GM18868 (cell line): Measurements from ENCODE around the gene STAB1.

Experiments
- ATAC-seq: cut with Tn5 transposase; IDR thresholded peaks from one replicate; pipeline ENCODE4 v1.9.1; 2021; ENCODE audit warnings: mild to moderate bottlenecking, moderate library complexity; ENCODE audit not compliant: unreplicated experiment

The STAB1 gene

DNA sequence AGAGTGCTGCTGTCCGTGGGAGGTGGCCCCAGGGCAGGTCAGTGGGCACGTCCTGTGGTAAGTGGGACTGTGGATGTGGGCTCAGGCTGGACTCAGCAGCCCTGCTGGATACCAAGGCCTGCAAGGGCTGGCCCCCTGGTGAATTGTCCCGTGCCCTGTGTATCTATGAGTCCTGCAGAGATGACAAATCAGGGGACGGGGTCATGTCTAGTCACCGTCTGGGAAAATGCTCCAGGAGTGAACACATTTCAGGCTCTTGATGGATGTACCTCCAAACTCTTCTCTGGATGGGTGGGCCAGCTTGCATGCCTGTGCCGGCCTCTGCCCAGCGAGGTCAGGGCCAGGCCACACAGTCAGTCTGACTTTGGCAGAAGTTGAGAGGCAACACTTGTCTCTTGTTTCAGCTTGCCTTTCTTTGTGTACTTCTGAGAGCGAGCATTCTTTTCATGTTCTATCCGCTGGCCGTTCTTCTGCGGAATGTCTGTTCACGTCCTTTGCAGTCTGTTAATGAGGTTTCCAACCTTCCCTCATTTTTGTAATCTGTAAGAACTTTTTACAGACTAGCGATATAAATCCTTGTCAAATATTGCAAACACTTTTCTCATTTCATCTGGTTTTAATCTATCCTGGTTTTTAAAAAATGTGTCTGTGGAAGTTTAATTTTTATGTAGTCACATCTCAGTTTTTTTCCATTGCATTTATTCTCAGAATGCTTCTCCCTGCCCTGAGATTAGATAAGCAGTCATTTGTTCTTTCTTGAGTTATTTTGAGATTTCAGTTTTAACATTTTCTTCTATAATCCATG, 11.4 kb upstream of the STAB1 start:
- no peak for ATAC-seq

DNA sequence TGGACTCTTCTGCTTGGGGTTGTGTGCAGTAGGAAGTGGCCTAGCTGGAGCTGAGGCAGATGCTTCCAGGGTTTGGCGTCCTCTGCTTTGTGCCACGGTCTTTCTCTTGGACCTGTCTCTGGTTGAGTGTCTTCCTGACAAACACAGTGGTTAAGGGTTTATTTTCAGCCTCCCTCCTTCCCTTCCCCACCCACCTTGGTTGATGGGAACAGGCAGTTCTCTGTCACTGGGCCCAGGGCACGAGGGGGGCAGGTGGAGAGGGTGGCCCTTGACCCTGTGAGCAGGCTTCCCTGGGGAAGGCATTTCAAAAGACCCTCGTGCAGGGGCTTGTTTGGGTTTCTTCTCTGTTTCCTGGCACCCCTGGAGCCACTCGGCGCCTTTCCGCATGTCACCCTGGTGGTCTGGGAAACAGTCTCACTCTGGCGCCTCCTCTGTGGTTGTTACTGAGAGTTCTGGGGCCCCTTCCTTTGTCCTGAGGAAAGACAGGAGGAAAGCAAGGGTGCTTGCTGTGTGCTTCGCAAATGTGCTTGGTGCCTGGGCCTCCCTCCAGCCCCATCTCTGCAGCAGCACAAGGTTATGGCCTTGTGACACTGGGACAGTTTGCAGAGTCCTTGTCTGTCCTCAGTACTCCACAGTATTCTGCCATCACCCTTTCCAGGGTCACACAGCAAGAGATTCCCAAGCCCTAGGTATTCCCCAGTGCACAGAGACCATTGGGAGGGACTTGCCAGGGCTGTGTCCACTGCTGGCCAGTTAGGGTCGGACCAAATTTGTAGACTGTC, 10.3 kb upstream of the STAB1 start:
- no peak for ATAC-seq

DNA sequence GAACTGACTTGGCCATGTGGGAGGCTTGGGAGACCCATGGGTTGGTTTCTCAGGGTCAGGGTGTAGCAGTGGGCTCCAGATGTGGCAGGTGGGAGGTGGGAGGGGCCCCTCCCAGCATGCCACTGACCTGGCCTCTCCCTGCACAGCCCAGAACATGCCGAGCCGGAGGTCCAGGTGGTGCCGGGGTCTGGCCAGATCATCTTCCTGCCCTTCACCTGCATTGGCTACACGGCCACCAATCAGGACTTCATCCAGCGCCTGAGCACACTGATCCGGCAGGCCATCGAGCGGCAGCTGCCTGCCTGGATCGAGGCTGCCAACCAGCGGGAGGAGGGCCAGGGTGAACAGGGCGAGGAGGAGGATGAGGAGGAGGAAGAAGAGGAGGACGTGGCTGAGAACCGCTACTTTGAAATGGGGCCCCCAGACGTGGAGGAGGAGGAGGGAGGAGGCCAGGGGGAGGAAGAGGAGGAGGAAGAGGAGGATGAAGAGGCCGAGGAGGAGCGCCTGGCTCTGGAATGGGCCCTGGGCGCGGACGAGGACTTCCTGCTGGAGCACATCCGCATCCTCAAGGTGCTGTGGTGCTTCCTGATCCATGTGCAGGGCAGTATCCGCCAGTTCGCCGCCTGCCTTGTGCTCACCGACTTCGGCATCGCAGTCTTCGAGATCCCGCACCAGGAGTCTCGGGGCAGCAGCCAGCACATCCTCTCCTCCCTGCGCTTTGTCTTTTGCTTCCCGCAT, 7.9 kb upstream of the STAB1 start:
- no peak for ATAC-seq

DNA sequence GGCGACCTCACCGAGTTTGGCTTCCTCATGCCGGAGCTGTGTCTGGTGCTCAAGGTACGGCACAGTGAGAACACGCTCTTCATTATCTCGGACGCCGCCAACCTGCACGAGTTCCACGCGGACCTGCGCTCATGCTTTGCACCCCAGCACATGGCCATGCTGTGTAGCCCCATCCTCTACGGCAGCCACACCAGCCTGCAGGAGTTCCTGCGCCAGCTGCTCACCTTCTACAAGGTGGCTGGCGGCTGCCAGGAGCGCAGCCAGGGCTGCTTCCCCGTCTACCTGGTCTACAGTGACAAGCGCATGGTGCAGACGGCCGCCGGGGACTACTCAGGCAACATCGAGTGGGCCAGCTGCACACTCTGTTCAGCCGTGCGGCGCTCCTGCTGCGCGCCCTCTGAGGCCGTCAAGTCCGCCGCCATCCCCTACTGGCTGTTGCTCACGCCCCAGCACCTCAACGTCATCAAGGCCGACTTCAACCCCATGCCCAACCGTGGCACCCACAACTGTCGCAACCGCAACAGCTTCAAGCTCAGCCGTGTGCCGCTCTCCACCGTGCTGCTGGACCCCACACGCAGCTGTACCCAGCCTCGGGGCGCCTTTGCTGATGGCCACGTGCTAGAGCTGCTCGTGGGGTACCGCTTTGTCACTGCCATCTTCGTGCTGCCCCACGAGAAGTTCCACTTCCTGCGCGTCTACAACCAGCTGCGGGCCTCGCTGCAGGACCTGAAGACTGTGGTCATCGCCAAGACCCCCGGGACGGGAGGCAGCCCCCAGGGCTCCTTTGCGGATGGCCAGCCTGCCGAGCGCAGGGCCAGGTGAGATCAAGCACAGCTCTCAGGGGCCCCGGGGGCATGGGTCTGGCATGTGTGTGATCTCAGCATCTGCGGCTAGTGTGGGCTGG, 7.1 kb upstream of the STAB1 start:
- no peak for ATAC-seq

DNA sequence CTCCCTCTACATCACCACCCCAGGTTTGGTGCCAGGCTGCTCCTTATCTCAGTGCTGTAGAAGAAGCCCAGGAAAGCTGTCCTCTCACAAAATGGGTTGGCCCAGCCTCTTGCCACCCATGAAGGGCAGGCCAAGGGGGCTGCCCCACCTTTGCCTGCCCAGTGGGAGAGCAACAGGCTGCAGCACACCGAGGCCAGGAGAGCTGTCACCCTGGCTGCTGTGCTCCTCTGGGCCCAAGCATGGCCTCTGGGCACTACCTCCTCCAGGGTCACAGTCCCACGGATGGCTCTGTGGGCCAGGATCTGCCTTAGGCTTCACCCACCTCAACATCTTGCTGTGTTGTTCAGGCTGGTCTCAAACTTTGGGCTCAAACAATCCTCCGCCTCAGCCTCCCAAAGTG, 6.4 kb upstream of the STAB1 start:
- no peak for ATAC-seq

DNA sequence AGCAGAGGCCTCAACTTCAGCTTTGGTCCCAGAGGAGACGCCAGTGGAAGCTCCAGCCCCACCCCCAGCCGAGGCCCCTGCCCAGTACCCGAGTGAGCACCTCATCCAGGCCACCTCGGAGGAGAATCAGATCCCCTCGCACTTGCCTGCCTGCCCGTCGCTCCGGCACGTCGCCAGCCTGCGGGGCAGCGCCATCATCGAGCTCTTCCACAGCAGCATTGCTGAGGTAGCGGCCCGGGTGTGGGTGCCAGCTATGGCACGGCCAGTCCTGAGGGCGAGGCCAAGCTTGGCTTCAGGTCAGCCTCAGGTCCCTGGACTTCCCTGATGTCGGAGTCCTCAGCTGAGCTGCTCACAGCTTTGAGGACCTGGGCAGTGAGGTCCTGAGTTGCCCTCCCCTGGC, 5.7 kb upstream of the STAB1 start:
- ATAC-seq, result no peak

DNA sequence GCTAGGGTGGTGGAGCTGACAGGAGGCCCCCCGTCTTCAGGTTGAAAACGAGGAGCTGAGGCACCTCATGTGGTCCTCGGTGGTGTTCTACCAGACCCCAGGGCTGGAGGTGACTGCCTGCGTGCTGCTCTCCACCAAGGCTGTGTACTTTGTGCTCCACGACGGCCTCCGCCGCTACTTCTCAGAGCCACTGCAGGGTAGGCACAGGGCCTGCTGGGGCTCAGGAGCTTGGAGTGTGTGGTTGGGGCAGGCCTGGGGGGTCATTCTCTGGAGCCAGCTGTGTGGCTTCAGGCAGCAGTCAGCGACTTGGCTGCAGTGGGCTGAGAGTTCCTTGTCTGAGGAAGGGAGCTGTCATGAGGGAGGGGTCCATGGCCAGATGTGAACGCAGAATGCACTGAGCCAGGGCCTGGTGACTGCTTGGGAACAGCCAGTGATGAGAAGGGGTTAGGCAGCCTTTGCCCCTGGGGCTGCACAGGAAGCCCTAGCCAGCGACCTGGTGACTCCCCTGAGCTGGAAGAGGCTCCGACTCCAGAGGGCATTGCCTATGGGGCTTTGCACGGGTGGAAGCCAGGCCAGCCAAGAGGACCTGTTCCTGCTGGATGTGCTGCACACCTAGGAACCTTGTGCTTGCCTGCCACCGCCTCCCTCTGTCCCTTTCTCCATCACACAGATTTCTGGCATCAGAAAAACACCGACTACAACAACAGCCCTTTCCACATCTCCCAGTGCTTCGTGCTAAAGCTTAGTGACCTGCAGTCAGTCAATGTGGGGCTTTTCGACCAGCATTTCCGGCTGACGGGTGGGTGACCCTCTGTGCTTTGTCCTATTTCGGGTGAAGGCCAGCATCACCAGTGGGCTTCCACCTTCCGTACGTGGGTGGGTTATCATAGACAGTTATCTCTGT, 4.9 kb upstream of the STAB1 start:
- no peak for ATAC-seq

DNA sequence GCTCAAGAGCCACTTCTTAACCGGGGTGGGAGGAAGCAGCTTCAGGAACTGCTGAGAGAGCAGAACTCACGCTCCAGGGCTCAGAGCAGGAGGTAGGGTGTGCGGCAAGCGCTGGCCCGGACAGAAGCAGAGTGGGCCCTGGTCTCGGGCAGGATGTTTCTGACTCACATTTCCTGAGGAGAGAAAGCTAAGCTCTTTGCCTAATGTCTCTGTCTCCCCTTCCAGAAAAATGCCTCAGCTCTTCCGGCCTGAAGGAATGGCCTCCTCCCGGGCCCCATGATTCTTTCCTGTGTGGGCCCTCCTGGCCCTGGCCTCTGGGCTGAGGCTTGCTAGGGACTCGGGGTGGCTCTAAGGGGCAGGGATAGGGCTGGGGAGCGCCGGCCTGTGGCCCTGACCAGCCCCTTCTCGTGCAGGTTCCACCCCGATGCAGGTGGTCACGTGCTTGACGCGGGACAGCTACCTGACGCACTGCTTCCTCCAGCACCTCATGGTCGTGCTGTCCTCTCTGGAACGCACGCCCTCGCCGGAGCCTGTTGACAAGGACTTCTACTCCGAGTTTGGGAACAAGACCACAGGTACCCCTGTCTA, 4.1 kb upstream of the STAB1 start:
- ATAC-seq, result no peak

DNA sequence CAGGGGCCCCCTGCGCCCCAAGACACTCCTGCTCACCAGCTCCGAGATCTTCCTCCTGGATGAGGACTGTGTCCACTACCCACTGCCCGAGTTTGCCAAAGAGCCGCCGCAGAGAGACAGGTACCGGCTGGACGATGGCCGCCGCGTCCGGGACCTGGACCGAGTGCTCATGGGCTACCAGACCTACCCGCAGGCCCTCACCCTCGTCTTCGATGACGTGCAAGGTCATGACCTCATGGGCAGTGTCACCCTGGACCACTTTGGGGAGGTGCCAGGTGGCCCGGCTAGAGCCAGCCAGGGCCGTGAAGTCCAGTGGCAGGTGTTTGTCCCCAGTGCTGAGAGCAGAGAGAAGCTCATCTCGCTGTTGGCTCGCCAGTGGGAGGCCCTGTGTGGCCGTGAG, 3.1 kb upstream of the STAB1 start:
- ATAC-seq, result no peak

DNA sequence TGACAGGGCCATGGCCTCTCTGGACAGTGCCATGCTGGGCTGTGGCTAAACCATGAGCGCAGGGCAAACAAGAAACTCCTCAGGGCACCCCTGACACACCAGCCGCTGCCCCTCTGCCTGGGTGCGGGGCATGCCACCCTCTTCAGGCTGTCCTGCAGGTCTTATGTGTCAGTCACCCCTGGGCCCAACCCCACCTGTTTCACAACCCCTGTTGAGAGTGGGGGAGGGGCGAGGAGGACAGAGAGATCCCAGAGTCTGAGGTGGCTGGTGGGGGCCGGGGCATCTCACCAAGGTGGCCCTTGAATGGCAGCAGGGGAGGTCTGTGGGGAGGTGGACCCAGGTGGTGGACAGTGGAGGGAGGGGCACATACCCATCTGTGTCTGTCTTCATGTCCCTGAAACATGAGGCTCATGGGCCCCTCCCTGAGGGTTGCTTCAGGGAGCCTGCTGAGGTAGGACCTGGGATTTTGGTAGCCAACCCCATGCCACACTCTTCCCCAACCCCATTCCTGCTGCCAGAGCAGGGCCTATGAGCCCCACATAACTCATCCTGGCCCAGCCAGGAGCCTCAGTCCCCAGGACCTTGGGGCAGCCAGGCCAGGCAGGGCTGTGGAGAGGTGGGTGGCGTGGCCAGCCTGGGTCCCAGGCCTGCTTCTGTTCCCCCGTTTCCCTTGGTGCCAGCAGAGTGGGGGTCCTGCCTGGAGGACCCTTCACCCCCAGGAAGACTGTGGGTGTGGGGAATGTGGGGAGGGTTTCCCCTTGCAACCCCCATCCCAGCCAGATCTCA, 1.7 kb upstream of the STAB1 start:
- no peak for ATAC-seq

DNA sequence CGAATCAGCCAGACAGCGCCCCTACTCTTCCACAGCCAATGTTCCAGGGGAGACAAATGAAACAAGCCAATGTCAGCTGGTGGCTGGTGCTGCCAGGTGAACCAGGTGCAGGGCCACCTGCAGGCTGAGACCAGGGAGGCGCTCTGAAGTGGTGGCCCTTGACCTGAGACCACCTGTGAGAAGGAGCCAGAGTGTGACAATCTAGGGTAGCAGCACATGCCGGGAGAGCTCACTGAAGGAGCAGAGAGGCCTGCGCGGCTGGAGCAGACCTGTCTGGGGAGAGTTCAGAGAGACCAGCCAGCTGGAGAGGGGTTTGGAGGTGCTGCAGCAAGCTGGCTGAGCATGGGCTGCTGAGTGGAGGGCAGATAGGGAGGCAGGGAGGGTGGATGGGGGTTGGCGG, 693 bp upstream of the STAB1 start:
- no peak for ATAC-seq

DNA sequence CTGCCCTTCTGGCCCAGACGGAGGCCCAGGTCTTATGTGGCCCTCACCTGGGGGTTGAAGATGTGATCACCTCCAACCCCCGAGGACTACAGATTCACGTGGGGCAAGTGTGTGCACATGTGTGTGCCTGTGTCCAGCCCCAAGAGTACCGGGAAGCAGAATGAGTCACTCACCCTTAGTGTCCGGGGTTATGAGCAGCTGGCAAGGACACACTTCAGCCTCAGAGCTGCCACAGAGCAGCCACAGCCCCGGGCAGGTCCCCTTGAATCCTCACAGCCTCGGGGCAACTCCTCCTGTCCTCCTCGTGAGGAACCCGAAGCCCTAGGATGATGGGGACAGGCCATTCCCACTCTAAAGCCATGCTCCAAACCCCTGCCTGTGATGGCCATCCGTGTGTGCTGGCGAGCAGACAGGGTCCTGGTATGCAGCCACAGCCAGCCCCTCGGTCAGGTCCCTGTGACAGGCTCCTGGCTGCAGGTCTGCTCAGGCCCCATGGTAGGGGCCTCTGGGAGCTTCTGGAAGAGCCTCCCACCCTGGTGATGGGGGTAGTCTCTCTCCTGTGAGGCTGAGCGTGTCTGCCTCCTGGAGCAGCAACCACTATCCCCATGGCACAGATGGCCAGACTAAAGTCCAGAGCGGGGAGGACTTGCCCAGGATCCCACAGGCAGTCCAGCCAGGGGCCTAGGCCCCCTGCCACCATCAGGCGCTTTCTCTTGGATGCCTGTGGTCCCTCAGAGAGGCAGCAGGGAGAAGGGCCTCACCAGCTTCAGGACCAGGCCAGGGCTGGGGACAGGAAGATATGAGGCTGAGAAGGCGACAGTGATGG, 852 bp downstream of the STAB1 start:
- no peak for ATAC-seq

DNA sequence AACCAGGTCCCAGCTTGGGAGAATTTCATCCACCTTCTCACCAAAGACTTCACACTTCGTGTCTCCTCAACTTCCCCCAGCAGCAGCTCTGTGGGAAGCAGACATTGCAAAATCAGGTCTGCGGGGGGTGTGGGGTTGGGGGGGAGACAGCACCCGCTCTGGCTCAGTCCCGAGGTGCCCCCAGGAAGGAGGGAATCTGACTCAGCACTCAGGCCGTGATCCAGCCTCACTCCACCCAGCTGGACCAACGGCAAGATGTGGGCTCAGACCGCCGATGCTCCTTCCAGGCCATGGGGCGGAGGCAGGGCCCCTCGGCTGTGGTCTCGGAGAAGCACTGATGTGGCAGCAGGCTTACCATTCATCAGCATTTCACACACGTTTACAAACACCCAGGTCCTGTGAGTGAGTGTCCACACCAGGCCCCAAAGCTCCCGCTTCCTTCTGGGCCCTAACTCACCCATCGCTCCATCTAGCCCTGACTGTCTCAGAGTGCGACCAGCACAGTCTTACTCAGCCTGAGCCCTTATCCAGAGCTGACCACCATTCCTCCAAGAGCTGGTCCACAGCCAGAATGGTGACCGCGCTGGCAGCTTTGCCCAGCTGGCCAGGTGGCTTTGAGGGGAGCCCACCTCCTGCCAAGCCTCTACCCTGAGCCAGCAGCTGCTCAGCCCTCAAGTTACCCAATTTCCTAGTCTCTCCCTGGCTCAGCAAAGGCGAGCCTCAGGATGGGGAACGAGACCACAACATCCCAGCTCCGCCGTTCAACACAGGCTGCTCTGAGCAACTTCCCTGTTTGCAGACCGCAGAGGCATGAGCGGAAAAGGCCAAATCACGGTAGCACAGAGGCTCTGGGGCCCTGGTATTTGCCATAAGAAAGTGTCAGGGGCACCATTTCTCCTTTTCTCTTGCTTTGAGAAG, 3.3 kb downstream of the STAB1 start:
- ATAC-seq, result no peak

DNA sequence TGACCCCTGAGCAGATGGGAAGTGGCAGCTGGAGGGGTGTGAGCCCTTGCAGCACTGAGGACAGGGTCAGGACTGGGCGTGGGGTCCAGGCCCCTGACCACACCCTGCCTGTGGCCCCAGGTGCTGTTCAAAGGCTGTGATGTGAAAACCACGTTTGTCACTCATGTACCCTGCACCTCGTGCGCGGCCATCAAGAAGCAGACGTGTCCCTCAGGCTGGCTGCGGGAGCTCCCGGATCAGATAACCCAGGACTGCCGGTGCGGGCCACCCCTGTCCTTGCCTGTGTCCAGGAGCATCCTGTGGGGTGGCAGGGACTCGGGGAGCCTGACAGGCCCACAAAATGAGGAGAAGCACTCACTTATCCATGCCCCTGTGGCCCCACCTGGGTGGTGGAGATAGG, 5.9 kb downstream of the STAB1 start:
- ATAC-seq, result no peak

DNA sequence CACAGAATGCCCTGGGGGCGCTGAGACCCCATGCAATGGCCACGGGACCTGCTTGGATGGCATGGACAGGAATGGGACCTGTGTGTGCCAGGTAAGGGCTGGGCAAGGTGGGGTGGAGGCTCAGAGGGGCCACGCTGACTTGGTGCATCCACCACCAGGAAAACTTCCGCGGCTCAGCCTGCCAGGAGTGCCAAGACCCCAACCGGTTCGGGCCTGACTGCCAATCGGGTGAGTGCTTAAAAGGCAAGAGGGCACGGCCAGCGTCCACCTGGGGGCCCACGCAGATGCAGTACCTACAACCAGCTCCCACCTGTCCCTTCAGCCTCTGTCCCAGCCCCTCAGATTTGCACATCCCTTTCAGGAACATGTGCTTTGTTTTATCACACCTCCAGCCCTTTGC, 6.9 kb downstream of the STAB1 start:
- ATAC-seq, result no peak

DNA sequence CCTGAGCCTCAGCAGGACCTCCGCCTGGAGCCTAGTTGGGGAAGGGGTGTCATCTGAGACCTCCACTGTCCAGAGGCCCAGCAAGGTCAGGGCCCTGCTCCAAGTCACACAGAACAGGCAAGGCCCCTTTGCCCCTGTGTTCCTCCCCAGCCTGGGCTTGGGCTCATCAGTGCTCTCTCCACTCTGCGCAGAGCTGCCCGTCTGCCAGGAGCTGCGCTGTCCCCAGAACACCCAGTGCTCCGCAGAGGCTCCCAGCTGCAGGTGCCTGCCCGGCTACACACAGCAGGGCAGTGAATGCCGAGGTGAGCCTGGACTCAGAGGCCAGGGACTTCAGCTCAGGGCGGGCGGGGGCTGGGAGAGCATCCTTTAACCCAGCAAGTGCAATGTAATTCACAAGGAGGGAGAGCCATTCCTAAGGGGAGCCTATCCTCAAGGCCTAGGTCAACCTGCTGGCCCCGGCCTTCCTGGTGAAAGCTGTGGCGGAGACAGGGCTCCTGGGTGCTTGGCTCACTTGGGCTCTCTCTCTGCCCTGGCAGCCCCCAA, 7.7 kb downstream of the STAB1 start:
- no peak for ATAC-seq
